Stimulated activated CD8-positive, alpha-beta memory T cell treated with anti-CD3 and anti-CD28 coated beads, Interleukin-7, amount 100 ng/mL, for 1 hour (primary cell): ENCODE results near the gene DIP2C.
"Not testable (repeated sequence)": the region's sequence is repeated elsewhere in the genome, so short reads cannot be mapped to it uniquely, and the experiment has no call there.

ENCODE experiments used
- DNase-seq, 2 donors: peaks; one replicate each; pipeline ENCODE4 v3.0.0-alpha.2; 2020; ENCODE audit warnings: low read depth in 2 of 2

Gene DIP2C

DNA sequence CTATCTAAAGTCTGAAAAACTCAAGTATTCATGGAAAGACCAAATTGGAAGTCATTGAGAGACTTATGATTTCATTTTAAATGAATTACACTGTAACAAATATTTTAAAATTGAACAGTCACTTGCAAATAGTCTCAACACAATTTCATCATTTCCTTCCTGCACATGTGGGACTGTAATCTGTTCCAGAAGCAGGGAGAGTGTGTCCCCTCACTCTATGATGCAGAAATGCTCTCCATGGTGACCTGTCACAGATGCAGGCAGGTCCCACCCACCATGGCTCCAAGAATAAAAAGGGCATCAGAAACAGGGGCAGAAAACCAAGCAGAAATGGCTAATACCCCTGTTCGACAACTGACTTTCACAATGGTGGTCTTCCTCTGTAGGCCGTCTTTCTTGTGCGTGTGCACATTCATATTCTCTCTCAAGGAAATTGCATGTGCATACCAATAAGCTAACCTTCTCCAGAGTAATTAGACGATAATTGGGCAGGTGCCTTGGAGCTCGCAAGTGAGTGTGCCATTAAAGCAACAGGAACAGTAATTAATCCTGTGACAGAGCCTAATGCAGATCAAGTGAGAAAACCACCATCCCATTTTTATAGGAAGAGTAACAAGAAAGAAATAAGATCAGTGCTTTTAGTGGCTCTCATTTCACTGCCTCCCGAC is 383.3 kb downstream of the DIP2C start:
- no peak for DNase-seq

DNA sequence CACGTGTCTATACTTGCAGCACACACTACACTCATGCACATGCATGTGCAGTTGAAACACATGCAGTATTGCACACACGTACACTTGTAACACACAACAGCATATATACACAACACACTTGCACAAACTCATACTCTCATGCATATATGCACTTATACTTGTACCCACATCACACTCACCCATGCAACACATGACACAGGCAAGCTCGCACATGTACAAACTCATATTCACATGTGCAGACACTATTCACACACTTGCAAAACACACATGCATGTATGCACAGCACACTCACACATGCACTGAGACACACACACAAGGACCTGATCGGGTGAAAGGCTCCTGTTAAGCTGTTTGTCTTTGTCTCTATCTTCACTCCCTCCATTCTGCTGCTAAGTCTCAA is 384.4 kb downstream of the DIP2C start:
- DNase-seq: no peak

DNA sequence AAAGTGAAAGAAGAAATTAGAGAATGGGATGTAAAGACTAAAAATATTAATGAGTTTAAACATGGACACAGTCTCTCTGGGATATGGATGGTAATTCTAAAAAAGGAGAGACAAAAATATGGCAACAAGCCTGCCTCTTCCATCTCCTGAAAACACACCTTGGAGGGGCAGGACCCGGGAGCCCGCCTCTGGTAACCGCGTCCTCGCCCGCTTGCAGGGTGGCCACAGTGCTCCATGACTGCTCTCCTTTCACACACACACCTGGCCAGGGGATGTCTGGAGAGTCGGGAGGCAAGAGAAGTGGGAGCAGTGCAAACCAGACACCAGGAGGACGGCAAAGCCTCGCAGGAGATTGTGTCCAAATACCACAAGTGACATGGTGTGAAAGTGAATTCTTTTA is 387.9 kb downstream of the DIP2C start:
- no peak for DNase-seq

DNA sequence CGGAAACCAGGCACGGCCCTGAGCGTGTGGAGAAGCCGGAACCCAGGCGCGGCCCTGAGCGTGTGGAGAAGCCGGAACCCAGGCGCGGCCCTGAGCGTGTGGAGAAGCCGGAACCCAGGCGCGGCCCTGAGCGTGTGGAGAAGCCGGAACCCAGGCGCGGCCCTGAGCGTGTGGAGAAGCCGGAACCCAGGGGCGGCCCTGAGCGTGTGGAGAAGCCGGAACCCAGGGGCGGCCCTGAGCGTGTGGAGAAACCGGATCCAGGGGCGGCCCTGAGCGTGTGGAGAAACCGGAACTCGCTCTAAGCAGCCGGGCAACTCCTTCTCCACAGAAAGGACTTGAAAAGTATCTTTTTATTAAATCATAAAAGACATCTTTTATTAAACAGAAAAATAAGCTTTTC is 388.9 kb downstream of the DIP2C start:
- not testable (repeated sequence) for DNase-seq

GRCh38 chr10:299969-300368 is 389.5 kb downstream of the DIP2C start:
- no peak for DNase-seq

DNA sequence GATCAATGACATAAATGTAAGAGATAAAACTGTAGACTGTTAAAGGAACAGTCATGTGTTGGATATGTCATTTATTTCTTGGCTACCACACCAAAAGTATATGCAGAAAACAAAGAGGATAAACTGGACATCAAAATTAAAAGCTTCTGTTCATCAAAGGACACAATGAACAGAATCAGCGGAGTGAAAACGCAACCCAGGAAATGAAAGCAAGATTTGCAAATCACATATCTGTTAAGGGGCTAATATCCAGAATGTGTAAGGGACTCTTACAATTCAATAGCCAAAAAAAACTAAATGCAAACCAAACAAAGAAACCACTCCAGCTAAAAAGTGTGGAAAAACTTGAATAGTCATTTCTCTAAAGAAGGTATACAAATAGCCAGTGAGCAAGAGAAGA is 390.0 kb downstream of the DIP2C start:
- DNase-seq: no peak

DNA sequence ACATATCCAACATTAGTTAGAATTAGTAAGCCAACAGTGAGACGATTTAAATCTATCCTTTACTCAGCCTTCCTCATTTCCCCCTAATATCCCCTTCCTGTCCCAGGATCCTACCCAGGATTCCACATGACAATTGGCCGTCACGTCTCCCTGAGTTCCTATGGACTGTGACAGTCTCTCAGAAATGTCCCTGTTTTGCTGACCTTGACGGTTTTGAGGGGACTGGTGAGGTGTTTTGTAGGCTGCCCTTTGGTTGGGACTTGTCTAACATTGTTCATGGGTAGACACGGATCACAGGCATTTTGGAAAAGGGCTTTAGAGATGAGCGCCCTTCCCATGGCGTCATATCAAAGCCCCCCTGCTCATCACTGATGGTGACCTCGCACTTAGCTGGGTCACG is 391.4 kb downstream of the DIP2C start:
- DNase-seq: no peak

DNA sequence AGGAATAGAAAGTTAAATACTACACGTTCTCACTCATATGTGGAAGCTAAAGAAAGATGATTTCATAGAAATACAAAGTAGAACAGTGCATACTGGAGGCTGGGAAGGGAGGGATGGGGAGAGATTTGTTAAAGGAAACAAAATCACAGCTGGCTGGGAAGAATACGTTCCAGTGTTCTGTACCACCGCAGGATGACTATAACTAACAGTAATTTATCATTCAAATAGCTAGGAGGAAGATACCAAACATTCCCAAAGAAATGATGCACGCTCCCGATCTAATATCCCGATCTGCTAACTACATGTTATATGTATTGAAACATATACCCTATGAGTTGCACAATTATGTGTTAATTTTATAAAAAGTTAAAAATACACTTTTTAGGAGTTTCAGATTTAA is 391.9 kb downstream of the DIP2C start:
- DNase-seq: no peak

DNA sequence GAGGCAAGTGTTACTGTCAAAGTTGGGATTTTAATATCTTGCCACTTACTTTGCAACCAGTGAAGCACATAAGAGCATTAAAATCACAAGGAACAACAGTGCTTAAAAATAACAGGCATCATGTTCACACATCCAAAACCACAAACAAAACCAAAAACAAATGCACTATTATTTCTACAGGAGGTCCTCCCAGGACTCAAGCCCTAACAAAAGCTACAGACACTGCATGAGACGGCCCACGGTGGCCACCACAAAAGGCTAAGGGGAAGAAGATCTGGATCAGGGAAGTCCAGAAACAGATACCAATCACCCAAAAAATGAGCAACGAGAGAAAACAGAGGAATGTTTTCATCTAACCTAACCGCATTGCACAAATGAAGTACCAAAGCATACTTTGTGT is 395.8 kb downstream of the DIP2C start:
- DNase-seq: no peak

GRCh38 chr10:290026-290725 is 399.3 kb downstream of the DIP2C start:
- no peak for DNase-seq

DNA sequence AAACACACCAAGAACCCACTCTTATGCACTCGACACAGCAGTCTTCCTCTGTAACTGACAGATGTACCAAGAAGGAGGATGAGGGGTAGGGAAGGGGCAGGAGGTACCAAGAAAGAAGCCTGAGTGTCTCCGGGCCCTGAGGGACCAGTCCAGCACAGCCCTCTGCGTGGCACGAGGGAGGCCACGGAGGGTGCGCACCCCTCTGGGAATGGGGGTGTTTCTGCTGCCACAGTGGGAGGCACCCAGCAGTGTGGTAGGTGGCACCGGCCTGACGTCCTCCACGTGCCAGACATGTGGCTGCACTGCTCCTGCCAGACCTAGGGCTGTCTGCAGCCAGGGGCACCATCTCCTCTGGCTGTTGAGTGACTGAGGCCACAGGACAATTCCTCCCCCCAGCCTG is 399.9 kb downstream of the DIP2C start:
- no peak for DNase-seq

DNA sequence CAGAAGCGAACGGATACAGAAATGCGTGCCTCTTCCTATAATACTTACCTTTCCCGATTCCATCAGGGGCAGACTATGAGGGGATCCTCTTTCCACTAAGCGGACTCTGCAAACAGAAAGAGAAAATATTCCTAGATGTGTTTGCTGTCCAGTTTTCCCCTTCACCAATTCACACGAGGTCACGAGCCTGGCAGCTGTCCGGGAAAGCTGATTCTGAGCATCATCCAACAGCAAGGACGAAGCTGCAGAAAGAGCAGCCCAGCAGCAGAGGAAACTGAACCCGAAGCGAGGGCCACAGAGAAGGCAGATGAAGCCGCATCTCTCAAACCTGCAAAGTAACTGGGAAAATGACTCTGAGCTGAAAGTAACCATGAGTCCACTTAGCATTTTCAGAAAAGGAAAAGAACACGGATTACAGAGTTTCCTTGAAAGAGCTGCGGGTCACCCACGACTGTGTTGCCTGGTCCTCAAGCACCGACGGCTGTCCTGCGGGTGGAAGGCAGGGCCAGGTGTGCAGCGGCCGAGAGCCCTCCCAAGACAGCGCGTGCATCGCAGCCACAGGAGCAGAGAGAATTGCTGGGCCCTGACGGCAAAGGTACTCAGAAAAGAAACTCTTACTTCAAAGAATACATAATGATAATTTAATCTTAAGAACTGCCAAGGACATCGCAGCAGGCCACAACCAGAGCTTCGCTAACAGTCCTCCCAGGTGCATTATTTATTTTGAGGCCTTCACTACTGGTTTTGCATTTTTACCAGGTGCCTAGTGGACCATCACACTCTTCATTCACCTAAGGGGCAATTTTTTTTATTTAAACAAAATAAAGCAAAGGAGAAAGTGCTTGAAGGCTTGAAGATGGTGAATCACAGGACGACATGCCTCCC is 400.9 kb downstream of the DIP2C start:
- DNase-seq: no peak

DNA sequence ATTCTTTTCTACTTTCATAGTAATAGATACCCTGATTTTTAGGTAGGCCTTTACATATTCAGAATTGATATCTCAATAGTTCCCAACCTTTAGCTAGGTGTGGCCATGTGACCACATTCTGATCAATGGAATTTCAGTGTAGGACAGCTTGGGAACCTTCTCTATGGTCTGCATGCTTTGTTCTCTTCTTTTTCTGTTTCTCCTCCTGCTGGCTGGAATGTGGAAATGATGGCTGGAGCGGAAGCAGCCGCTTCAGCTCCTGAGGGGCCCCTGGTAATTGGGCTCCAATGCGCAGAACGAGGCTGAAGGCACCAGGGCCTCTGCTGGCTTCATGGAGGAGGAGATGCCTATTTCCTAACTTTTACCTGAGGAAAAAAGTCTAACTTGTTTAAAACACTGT is 401.7 kb downstream of the DIP2C start:
- DNase-seq: no peak

DNA sequence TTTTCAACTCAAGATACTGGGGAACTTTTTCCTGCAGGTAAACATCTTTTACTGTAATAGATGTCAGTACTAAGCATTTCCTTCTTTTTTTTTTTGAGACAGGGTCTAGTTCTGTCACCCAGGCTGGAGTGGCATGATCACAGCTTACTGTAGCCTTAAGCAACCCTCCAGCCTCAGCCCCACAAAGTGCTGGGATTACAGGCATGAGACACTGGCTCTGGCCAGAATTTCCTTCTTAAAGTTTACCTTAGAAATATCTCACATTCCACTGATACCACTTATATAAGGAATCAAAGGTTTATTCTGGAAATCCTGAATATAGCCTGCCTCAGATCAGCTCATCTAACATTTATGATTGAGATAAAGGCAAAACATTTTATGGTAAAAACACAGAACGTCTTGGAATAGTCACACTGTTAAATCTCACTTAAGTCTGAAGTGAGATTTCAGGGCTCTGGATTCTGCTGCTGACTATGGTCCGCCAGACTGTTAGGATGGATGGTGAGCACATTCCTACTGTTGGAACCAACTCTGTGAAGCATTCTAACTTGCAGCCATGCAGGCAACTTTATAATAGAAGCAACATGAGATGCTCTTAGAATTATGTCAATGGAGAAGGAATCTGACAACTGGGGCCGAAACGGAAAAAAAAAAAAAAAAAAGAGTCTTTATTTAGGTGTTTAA is 402.3 kb downstream of the DIP2C start:
- no peak for DNase-seq

- no peak for DNase-seq
Measured at GRCh38 chr10:285216-285615, 404.3 kb downstream of the DIP2C start.

DNA sequence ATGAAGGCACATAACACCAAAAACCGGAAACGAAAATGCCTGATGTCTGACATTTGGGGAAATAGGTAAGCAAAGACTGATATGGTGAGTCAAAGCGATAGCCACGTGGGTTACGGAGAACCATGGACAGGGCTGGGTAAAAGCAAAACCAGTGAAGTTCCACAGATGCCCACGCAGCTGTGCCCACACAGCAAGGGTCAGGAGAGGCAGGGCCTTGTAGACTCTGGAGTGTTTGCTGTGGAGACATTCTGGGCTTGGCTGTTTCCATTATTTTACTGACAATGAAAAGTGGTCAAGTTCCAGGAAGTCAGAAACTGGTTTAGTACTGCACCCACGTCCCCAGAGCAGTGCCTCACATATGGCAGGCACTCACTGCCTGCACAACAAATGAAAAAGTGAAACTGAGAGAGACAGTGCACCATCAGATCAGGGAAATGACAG is 405.5 kb downstream of the DIP2C start:
- no peak for DNase-seq

DNA sequence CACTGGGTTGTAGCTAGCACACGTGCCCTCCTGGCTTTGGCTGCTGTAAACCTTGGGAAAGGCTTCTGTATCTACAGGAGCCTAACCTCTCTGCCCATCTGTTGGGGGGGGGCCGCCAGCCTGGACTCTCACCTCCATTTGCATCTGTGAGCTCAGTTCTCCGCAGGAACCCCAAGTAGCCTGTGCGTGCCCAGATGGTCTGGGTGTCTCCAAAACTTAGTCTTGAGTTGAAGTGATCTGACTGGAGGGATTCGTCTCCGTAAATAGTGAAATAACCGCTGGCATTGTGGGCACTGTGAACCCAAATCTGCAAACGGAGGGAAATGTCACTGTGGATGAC is 406.4 kb downstream of the DIP2C start:
- DNase-seq: no peak

- DNase-seq: no peak
Measured at GRCh38 chr10:282294-283139, 407.0 kb downstream of the DIP2C start.

DNA sequence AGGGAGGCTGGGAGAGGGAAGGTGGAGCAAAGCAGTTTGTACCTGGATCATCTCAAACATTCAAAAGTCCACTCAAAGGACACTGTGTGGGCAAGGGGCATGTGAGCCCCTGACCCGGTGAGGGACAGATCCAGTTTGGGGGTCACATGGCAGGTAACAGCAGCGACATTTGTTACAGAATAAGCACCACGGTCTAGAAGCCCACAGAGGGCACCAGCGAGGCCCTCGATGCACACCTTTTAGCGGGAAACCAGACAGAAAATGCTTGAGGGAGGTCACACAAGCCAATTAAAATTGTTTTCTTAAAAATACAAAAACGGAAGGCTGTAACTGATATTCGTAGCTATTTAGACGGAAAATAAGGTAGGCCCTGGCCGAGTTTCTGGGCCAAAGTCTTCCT is 409.8 kb downstream of the DIP2C start:
- DNase-seq: no peak

DNA sequence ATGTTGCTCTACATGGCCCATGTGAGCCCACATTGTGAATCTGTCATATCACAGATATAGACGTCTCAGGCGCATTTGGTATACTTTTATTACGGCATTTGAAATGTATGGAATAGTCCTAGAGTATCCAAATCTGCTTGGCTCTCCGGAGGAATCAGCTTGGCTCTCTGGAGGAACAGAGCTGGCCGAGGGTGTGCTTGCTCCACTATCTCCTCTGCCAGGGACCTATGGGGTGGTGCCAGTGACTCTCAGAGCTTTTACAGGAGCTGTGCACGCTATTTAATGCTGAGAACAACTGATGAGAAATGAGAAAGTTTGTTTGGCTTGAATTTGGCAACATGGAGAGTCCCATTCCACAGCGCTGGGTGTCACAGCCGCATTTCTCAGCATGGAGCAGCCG is 410.2 kb downstream of the DIP2C start:
- no peak for DNase-seq

DNA sequence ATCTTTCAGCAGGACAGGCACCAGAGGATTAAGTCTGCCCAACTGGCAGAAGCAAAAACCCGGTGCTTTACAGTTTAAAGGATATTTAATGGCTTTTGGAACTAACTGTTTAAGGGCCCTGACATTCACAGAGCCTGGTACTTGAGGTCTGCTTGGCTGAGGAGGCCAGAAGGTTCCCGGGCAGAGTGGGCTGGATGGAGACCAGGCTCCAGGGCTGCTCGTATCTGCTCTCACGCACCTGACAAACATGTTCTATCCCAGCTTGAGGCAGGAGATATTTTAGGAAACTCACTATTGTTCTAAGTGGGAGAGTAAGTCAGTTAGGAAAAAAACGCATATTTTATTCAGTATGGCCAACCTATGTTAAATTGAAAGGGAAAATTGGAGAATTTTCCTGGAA is 410.8 kb downstream of the DIP2C start:
- DNase-seq: no peak
